H1 (cell line): ENCODE data around the gene GOLGA8Q. TPM values are rescaled to one million over a fixed set of nuclear protein-coding genes. Genes with fewer than 3 reads are reported as not detected.
"Not testable (repeated sequence)": the region's sequence is repeated elsewhere in the genome, so short reads cannot be mapped to it uniquely, and the experiment has no call there.

Experiments used
- CTCF ChIA-PET: fragments of 300-600 bp; sonication (Branson Sonifier 250); formaldehyde crosslinking; loops from one replicate; lab custom pipeline; 2021; ENCODE audit not compliant: partially characterized antibody; lab: Charles Lee
- POLR2A ChIA-PET: fragments of 300-600 bp; sonication (Branson Sonifier 250); formaldehyde crosslinking; loops from one replicate; lab custom pipeline; 2021; ENCODE audit warnings: inconsistent platforms; ENCODE audit not compliant: partially characterized antibody; lab: Charles Lee
- DNase-seq, 2 experiments: peaks; one replicate each; pipeline versions ENCODE4 v3.0.0 to v3.0.0-alpha.2; 2010 to 2022; ENCODE audit warnings: low spot score in 2 of 2, low read depth in 1 of 2, mixed read lengths in 1 of 2
- FAIRE-seq: peaks from 2 replicates; lab custom pipeline; 2011; peaks lifted over from hg19 to GRCh38; lab: Jason Lieb, UNC
- H2AFZ ChIP-seq: 2 replicates; pipeline ENCODE4 v1.8.1; 2012; ENCODE audit warnings: low read length, inconsistent platforms
- H2AK5ac ChIP-seq: 2 replicates; pipeline ENCODE4 v1.6.1; 2013; ENCODE audit warnings: low read depth, low read length
- H2BK120ac ChIP-seq: replicated peaks from 2 replicates; pipeline ENCODE3; 2013; ENCODE audit warnings: low read depth, low read length, inconsistent platforms
- H2BK12ac ChIP-seq: 2 replicates; pipeline ENCODE4 v1.6.1; 2013; ENCODE audit warnings: low read depth, low read length
- H2BK15ac ChIP-seq: 2 replicates; pipeline ENCODE4 v1.6.1; 2013; ENCODE audit warnings: low read length
- H2BK20ac ChIP-seq: 2 replicates; pipeline ENCODE4 v1.6.1; 2013; ENCODE audit warnings: low read length
- H2BK5ac ChIP-seq: 2 replicates; pipeline ENCODE4 v1.6.1; 2013; ENCODE audit warnings: low read depth, low read length
- H3K14ac ChIP-seq: 2 replicates; pipeline ENCODE4 v1.6.1; 2013; ENCODE audit warnings: inconsistent platforms; ENCODE audit not compliant: insufficient read length
- H3K18ac ChIP-seq: 2 replicates; pipeline ENCODE4 v1.6.1; 2013; ENCODE audit warnings: low read length; ENCODE audit errors: extremely low read depth
- H3K23ac ChIP-seq: 2 replicates; pipeline ENCODE4 v1.6.1; 2013; ENCODE audit warnings: inconsistent platforms; ENCODE audit not compliant: insufficient read length
- H3K23me2 ChIP-seq: 2 replicates; pipeline ENCODE4 v1.6.1; 2013; ENCODE audit warnings: low read depth, low read length
- H3K27ac ChIP-seq: 2 replicates; pipeline ENCODE4 v1.6.1; 2011; ENCODE audit warnings: low read depth, low read length, inconsistent platforms
- H3K27me3 ChIP-seq, 4 experiments: replicated peaks in 1 of 4; 1 replicate in 1 of 4; 2 replicates in 3 of 4; pipeline versions ENCODE4 v1.6.1 to v1.8.1; 2011 to 2013; ENCODE audit warnings: low read length in 3 of 4, mild to moderate bottlenecking in 3 of 4, inconsistent platforms in 2 of 4, mixed read lengths in 2 of 4, moderate library complexity in 1 of 4; ENCODE audit not compliant: control insufficient read depth in 3 of 4, insufficient read depth in 3 of 4; ENCODE audit errors: extremely low read depth in 1 of 4
- H3K36me3 ChIP-seq, 4 experiments: 2 replicates each; pipeline versions ENCODE4 v1.6.1 to v1.8.1; 2011 to 2013; ENCODE audit warnings: mild to moderate bottlenecking in 4 of 4, low read length in 3 of 4, moderate library complexity in 2 of 4, control low read depth in 1 of 4, inconsistent platforms in 1 of 4; ENCODE audit not compliant: insufficient read depth in 4 of 4, control insufficient read depth in 2 of 4
- H3K4ac ChIP-seq: replicated peaks from 2 replicates; pipeline ENCODE3; 2013; ENCODE audit warnings: low read length, low read depth, mixed read lengths, inconsistent platforms; ENCODE audit not compliant: insufficient read length
- H3K4me1 ChIP-seq, 4 experiments: replicated peaks in 1 of 4; 1 replicate in 1 of 4; 2 replicates in 3 of 4; pipeline versions ENCODE4 v1.6.1 to v1.8.1; 2011 to 2013; ENCODE audit warnings: low read length in 3 of 4, inconsistent platforms in 2 of 4, mixed read lengths in 1 of 4; ENCODE audit not compliant: insufficient read depth in 4 of 4, control insufficient read depth in 3 of 4
- H3K4me2 ChIP-seq, 2 experiments: 2 replicates each; pipeline versions ENCODE4 v1.6.1 to v1.8.1; 2011 to 2013; ENCODE audit warnings: low read depth in 2 of 2, low read length in 2 of 2, control low read depth in 1 of 2, inconsistent platforms in 1 of 2, mild to moderate bottlenecking in 1 of 2; ENCODE audit not compliant: insufficient read depth in 1 of 2
- H3K4me3 ChIP-seq, 4 experiments: fragments of 200-600, 300-600 bp in 1 of 4; sonication (generic), shearing (Covaris generic), sonication (Bioruptor Twin) in 1 of 4; 2 replicates each; pipeline versions ENCODE4 v1.5.1 to v1.8.1; 2011 to 2016; ENCODE audit warnings: low read length in 4 of 4, low read depth in 3 of 4, control low read depth in 2 of 4, inconsistent platforms in 2 of 4, mild to moderate bottlenecking in 2 of 4, mixed read lengths in 1 of 4, moderate library complexity in 1 of 4; ENCODE audit not compliant: insufficient read depth in 2 of 4; ENCODE audit errors: extremely low read depth in 1 of 4
- H3K56ac ChIP-seq: replicated peaks from 2 replicates; pipeline ENCODE3; 2013; ENCODE audit warnings: low read depth, mild to moderate bottlenecking, mixed read lengths, low read length, inconsistent platforms; ENCODE audit not compliant: insufficient read length
- H3K79me1 ChIP-seq: 2 replicates; pipeline ENCODE4 v1.6.1; 2013; ENCODE audit warnings: low read depth, low read length, control low read depth
- H3K79me2 ChIP-seq, 2 experiments: 2 replicates each; pipeline versions ENCODE4 v1.6.1 to v1.8.1; 2012 to 2013; ENCODE audit warnings: low read length in 2 of 2, mild to moderate bottlenecking in 2 of 2, inconsistent platforms in 1 of 2; ENCODE audit not compliant: insufficient read depth in 2 of 2, control insufficient read depth in 1 of 2
- H3K9ac ChIP-seq, 4 experiments: replicated peaks in 1 of 4; 1 replicate in 1 of 4; 2 replicates in 3 of 4; pipeline versions ENCODE4 v1.6.1 to v1.8.1; 2011 to 2013; ENCODE audit warnings: low read depth in 3 of 4, low read length in 3 of 4, control low read depth in 2 of 4, mild to moderate bottlenecking in 2 of 4, moderate library complexity in 2 of 4, inconsistent platforms in 1 of 4; ENCODE audit errors: extremely low read depth in 1 of 4
- H3K9me3 ChIP-seq, 2 experiments: 2 replicates each; pipeline versions ENCODE4 v1.6.1 to v1.8.1; 2012 to 2013; ENCODE audit warnings: mild to moderate bottlenecking in 2 of 2, moderate library complexity in 2 of 2, control low read depth in 1 of 2, inconsistent platforms in 1 of 2, low read depth in 1 of 2, low read length in 1 of 2, mixed read lengths in 1 of 2; ENCODE audit not compliant: insufficient read depth in 2 of 2
- H4K20me1 ChIP-seq, 2 experiments: replicated peaks in 1 of 2; 2 replicates each; pipeline versions ENCODE3 to v1.8.1; 2011 to 2013; ENCODE audit warnings: inconsistent platforms in 2 of 2, low read length in 2 of 2, mild to moderate bottlenecking in 1 of 2; ENCODE audit not compliant: insufficient read depth in 2 of 2, control insufficient read depth in 1 of 2
- H4K5ac ChIP-seq: 2 replicates; pipeline ENCODE4 v1.6.1; 2013; ENCODE audit warnings: low read length, low read depth, mixed read lengths, inconsistent platforms; ENCODE audit not compliant: insufficient read length
- H4K8ac ChIP-seq: 2 replicates; pipeline ENCODE4 v1.8.0; 2013; ENCODE audit warnings: mild to moderate bottlenecking, moderate library complexity, low read length, inconsistent platforms; ENCODE audit not compliant: insufficient read depth; ENCODE audit errors: extremely low read depth
- H4K91ac ChIP-seq: replicated peaks from 2 replicates; pipeline ENCODE3; 2013; ENCODE audit warnings: low read length, mixed read lengths, inconsistent platforms; ENCODE audit not compliant: insufficient read length
- WGBS, 2 experiments: shearing (Covaris generic) in 1 of 2; methylation state at CpG; one replicate each; pipeline versions ENCODE4 v1.1.6 to v1.1.7; 2013 to 2015; ENCODE audit warnings: low lambda C conversion rate in 2 of 2, mixed read lengths in 2 of 2, inconsistent platforms in 1 of 2, low coverage in 1 of 2, missing lambda C conversion rate in 1 of 2; ENCODE audit not compliant: insufficient replicate concordance in 2 of 2, insufficient coverage in 1 of 2, insufficient read length in 1 of 2; ENCODE audit errors: extremely low coverage in 1 of 2, missing lambda C conversion rate in 1 of 2; 5-methylcytosine and 5-hydroxymethylcytosine counted together
- polyA plus RNA-seq, 7 experiments: library from polyadenylated mRNA; depleted of rRNA in 3 of 7; stranded (reverse) in 5 of 7; unstranded in 2 of 7; fragments of >200 nt in 5 of 7; fragments of 200-250 nt in 2 of 7; gene quantifications; 1 replicate in 5 of 7; 2 replicates in 1 of 7; 4 replicates in 1 of 7; pipeline versions ENCODE4 v1.2.1 to v1.2.3, GENCODE V29; 2011 to 2013; ENCODE audit warnings: missing spikeins in 2 of 7, mixed read lengths in 2 of 7
- total RNA-seq: library from RNA; stranded (reverse); fragmentation: NEBNext Ultra II Directional; extraction: Animal tissue kit (Norgen Biotek cat#: 25700); gene quantifications from 2 replicates; pipeline ENCODE4 v1.2.1, GENCODE V29; 2021

Gene GOLGA8Q
- total and polyA plus RNA-seq, 2 of the 8 experiments (the other 6 are each of a cell fraction or from before 2014, with no cell fraction given) = not detected

- H3K4me3 ChIP-seq, H3K27ac ChIP-seq, H2BK20ac ChIP-seq, H3K4me1 ChIP-seq, H2BK120ac ChIP-seq, H4K5ac ChIP-seq, H3K4ac ChIP-seq, H3K79me1 ChIP-seq, H3K79me2 ChIP-seq, H2BK5ac ChIP-seq, H4K20me1 ChIP-seq, H3K23me2 ChIP-seq, H3K14ac ChIP-seq, H3K23ac ChIP-seq, H2AFZ ChIP-seq, H3K9ac ChIP-seq, H4K8ac ChIP-seq, H3K18ac ChIP-seq, FAIRE-seq, H3K36me3 ChIP-seq, H2BK12ac ChIP-seq, CTCF ChIA-PET, DNase-seq, H3K4me2 ChIP-seq, H4K91ac ChIP-seq, H3K27me3 ChIP-seq, H2AK5ac ChIP-seq, H2BK15ac ChIP-seq, POLR2A ChIA-PET, H3K56ac ChIP-seq, H3K9me3 ChIP-seq: not testable (repeated sequence)
- WGBS, 2 experiments = no CpG with 5 or more reads among the region's 38 CpGs
These were observed 21.2 kb downstream of the GOLGA8Q start for GRCh38 chr15:30573012-30573491.

- H3K23me2 ChIP-seq, H3K4me1 ChIP-seq, POLR2A ChIA-PET, FAIRE-seq, H3K79me1 ChIP-seq, H3K4me3 ChIP-seq, H3K27ac ChIP-seq, H3K9ac ChIP-seq, H3K56ac ChIP-seq, H4K20me1 ChIP-seq, H2BK5ac ChIP-seq, CTCF ChIA-PET, H4K5ac ChIP-seq, H2AK5ac ChIP-seq, H2BK120ac ChIP-seq, H3K9me3 ChIP-seq, H3K18ac ChIP-seq, H4K91ac ChIP-seq, H2BK20ac ChIP-seq, H3K14ac ChIP-seq, H3K27me3 ChIP-seq, H3K4ac ChIP-seq, H3K4me2 ChIP-seq, H3K23ac ChIP-seq, H4K8ac ChIP-seq, H3K79me2 ChIP-seq, H2AFZ ChIP-seq, H3K36me3 ChIP-seq, H2BK15ac ChIP-seq, DNase-seq, H2BK12ac ChIP-seq: not testable (repeated sequence)
- WGBS, 2 experiments = no CpG with 5 or more reads among the region's 6 CpGs
These were observed 27.6 kb downstream of the GOLGA8Q start for GRCh38 chr15:30579394-30579970.
